ELF-1 (cell line): ENCODE measurements around the gene PLXDC1.
A peak's percentile ranks its signal among the peaks of the same experiment; 100 is the strongest.

ENCODE experiments used
- DNase-seq: peaks from one replicate; pipeline ENCODE4 v3.0.0-alpha.2; 2016; ENCODE audit warnings: low read depth, low spot score

Gene PLXDC1

GRCh38 chr17:39097150-39097519 lies 54.3 kb downstream of the PLXDC1 start:
- no peak for DNase-seq

GRCh38 chr17:39096508-39097149 lies 54.8 kb downstream of the PLXDC1 start:
- DNase-seq, result no peak

- no peak for DNase-seq
Observed at GRCh38 chr17:39095309-39095686, 56.1 kb downstream of the PLXDC1 start.

- DNase-seq, result peak; percentile 38
Observed at GRCh38 chr17:39094607-39095308, 56.7 kb downstream of the PLXDC1 start.

GRCh38 chr17:39092692-39093230 lies 58.7 kb downstream of the PLXDC1 start:
- DNase-seq, result no peak

GRCh38 chr17:39090908-39091665 lies 60.4 kb downstream of the PLXDC1 start:
- no peak for DNase-seq

- no peak for DNase-seq
Observed at GRCh38 chr17:39090400-39090799, 61.0 kb downstream of the PLXDC1 start.

GRCh38 chr17:39084558-39084957 lies 66.9 kb downstream of the PLXDC1 start:
- no peak for DNase-seq

- no peak for DNase-seq
Observed at GRCh38 chr17:39083270-39083669, 68.2 kb downstream of the PLXDC1 start.

GRCh38 chr17:39082482-39082881 lies 69.0 kb downstream of the PLXDC1 start:
- DNase-seq, result no peak

- no peak for DNase-seq
Observed at GRCh38 chr17:39081851-39082250, 69.6 kb downstream of the PLXDC1 start.

- peak; percentile 65 for DNase-seq
Observed at GRCh38 chr17:39080421-39081078, 70.9 kb downstream of the PLXDC1 start.

- DNase-seq, result no peak
Observed at GRCh38 chr17:39079836-39080235, 71.6 kb downstream of the PLXDC1 start.

- DNase-seq, result no peak
Observed at GRCh38 chr17:39077866-39078265, 73.6 kb downstream of the PLXDC1 start.

- no peak for DNase-seq
Observed at GRCh38 chr17:39077252-39077651, 74.2 kb downstream of the PLXDC1 start.

GRCh38 chr17:39074676-39075075 lies 76.8 kb downstream of the PLXDC1 start:
- no peak for DNase-seq

GRCh38 chr17:39073916-39074315 lies 77.5 kb downstream of the PLXDC1 start:
- DNase-seq, result no peak

- no peak for DNase-seq
Observed at GRCh38 chr17:39073353-39073752, 78.1 kb downstream of the PLXDC1 start.

GRCh38 chr17:39071573-39071972 lies 79.9 kb downstream of the PLXDC1 start:
- no peak for DNase-seq

GRCh38 chr17:39069114-39069756 lies 82.2 kb downstream of the PLXDC1 start:
- peak; percentile 31 for DNase-seq

GRCh38 chr17:39064819-39065218 lies 86.6 kb downstream of the PLXDC1 start:
- no peak for DNase-seq
